T-helper 2 cell treated with Interferon-gamma antibody and Interleukin-4, amounts not matched to agents 100 ng/mL and 5 ng/mL, for 36 hours (primary cell): ENCODE results near the gene TBRG4. TPM values are rescaled to one million over a fixed set of nuclear protein-coding genes. Genes with fewer than 3 reads are reported as not detected.

Experiments used
- intact Hi-C: fragments of 100-400 bp; cut with micrococcal nuclease; formaldehyde crosslinking; loops from one replicate; pipeline ENCODE4 v1.15.1; 2023
- total RNA-seq: library from RNA; stranded (reverse); gene quantifications from 2 replicates; pipeline ENCODE4 v1.2.3, GENCODE V29; 2022

The TBRG4 gene
- total RNA-seq, 1 donor from 2014 or later, result 119 TPM

GRCh38 chr7:45119550-45119949 lies 8.1 kb upstream of the TBRG4 start:
- intact Hi-C loops, result no loop called here

- intact Hi-C loops, result no loop called here
These were observed 7.4 kb upstream of the TBRG4 start for GRCh38 chr7:45118889-45119331.

DNA sequence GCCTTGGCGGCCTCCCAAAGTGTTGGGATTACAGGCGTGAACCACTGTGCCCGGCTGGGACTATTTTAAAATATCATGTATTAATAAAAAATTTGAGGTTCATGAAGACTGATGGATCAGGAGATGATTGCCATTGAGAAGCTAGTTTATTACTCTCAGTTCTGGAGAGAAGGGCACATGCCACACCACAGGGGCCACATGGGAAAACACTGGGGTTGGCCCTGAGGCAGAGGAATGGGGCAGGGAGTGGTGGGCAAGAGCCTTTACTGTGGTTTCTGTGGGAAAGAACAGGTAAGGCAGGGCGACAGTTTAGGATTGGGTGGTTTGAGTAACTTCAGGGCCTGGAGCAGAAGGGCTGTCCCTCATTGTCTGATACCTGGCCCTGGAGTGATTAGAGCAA lies 6.8 kb upstream of the TBRG4 start:
- intact Hi-C loops, result no loop called here

GRCh38 chr7:45117582-45117981 lies 6.1 kb upstream of the TBRG4 start:
- intact Hi-C loops, result no loop called here

- intact Hi-C loops, result no loop called here
These were observed 4.6 kb upstream of the TBRG4 start for GRCh38 chr7:45116048-45116447.

GRCh38 chr7:45114926-45115325 lies 3.4 kb upstream of the TBRG4 start:
- intact Hi-C loops, result loop anchor here (5.0 kb wide), 1 partner anchor 533 kb away; the partner anchor contains the start of gene TMED4

DNA sequence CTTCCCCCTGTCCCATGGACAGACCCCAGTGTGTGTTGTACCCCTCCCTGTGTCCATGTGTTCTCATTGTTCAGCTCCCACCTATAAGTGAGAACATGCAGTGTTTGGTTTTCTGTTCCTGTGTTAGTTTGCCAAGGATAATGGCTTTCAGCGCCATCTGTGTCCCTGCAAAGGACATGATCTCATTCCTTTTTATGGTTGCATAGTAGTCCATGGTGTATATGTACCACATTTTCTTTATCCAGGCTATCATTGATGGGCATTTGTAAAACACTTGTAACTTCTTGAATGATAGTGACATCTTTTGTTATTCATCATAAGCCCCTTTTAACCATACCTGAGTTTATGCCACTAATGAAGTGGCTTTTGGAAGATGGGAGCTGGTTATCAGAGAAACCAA lies 2.8 kb upstream of the TBRG4 start:
- intact Hi-C loops, result loop anchor here (5.0 kb wide), 1 partner anchor 532 kb away; the partner anchor contains the start of gene TMED4

- intact Hi-C loops, result loop anchor here (5.0 kb wide), 1 partner anchor 530 kb away; the partner anchor contains the start of gene TMED4
These were observed 1.2 kb upstream of the TBRG4 start for GRCh38 chr7:45112648-45113047.

DNA sequence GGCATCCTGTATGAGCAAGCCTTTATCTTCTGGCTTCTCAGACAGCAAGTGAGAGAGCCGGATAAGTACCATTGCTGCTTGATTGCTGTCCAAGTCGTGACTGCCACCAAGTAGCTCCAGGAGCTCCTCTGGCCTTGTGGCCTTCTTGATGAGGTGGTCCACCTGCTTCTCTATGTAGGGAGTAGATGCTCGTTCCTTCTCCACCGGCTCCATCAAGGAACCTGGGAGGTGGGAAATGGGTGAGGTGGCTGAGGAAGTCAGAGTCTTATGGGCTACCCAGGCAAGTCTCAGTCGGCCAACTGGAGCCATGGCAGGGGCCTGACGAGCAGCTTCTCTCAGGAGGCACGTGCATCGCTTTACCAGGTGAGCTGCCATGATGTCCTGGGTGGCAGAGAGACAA lies 2.6 kb downstream of the TBRG4 start:
- intact Hi-C loops, result no loop called here

DNA sequence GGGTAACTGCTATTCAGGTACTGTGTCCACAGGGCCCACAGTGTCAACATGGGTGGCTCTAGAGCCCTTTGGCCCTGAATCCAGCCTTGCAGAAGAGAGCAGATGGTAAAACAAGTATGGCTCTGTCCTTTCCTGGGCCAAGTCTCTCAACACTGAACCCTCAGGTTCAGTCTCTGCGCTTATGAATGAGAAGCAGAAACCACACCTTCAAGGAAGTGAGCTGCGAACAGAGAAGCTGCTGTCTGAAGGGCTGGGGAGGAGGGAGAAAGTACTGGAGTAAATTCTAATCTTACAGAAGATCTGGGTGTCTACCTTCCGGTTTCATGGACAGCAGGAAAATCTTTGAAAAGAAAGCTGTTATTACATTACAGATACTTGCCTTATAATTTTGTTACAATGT lies 4.1 kb downstream of the TBRG4 start:
- intact Hi-C loops, result no loop called here

GRCh38 chr7:45106820-45107219 lies 4.7 kb downstream of the TBRG4 start:
- intact Hi-C loops, result no loop called here

GRCh38 chr7:45105588-45106188 lies 5.8 kb downstream of the TBRG4 start:
- intact Hi-C loops, result no loop called here

GRCh38 chr7:45104844-45105587 lies 6.5 kb downstream of the TBRG4 start:
- intact Hi-C loops, result no loop called here

DNA sequence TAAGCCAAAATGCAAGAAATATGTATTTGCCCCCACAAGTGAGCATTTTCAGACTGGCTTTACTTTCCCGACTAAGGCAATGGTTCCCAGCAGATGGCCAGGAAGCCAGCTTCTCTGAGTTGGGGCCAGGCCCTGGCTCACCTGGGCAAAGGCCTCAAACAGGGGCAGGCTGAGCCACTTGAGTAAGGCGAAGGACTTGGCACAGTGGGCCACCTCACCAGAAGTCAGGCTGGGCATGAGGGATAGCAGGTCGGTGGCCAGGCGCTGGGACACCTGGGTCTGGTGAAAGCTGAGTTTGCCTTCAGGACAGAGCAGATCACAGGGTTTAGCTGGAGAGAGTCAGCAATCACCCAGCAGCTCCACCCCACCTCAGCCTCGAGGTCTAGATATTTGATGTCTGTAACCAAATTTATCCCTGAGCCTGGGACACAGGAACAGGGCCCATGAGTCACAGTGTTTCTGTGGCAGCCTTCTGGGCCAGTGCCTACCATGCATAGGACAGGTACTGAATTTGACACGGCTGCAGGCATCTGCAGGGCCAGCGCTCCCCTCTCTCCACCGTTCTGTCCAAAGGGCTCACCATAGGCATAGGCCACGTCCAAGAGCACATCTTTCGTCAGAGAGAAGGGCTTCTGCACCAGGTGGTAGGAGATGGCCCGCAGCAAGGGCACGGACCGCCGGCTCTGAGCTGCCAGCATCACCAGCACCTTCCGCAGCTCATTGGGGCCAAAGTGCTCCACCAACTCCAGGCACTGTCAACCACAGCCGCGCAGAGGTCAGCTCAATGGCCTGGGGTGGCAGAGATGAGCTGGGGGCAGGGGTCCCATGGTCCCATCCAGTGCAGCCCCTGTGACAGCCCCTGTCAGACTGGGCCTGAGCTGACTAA lies 7.3 kb downstream of the TBRG4 start:
- intact Hi-C loops, result no loop called here

- intact Hi-C loops, result no loop called here
These were observed 8.4 kb downstream of the TBRG4 start for GRCh38 chr7:45102785-45103712.

DNA sequence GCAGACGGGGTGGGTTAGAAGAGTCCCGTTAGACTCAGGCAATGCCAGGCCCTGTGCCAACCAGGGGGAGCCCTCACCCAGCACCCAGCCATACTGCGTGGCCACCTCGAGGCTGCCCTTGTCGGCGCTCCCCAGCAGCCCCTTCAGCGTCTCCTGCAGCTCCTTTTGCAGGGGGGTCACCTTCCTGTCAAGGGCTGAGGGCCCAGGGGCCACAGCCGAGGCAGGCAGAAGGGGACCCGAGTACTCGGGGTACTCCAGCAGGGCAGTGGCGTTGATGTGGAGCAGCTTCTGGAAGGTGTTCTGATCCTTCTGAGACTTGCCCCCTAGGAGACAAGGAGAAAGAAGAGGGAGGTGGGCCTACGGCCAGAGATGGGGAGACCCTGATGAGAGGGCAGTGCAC lies 9.7 kb downstream of the TBRG4 start:
- intact Hi-C loops, result no loop called here

GRCh38 chr7:45100761-45101480 lies 10.6 kb downstream of the TBRG4 start:
- intact Hi-C loops, result no loop called here

DNA sequence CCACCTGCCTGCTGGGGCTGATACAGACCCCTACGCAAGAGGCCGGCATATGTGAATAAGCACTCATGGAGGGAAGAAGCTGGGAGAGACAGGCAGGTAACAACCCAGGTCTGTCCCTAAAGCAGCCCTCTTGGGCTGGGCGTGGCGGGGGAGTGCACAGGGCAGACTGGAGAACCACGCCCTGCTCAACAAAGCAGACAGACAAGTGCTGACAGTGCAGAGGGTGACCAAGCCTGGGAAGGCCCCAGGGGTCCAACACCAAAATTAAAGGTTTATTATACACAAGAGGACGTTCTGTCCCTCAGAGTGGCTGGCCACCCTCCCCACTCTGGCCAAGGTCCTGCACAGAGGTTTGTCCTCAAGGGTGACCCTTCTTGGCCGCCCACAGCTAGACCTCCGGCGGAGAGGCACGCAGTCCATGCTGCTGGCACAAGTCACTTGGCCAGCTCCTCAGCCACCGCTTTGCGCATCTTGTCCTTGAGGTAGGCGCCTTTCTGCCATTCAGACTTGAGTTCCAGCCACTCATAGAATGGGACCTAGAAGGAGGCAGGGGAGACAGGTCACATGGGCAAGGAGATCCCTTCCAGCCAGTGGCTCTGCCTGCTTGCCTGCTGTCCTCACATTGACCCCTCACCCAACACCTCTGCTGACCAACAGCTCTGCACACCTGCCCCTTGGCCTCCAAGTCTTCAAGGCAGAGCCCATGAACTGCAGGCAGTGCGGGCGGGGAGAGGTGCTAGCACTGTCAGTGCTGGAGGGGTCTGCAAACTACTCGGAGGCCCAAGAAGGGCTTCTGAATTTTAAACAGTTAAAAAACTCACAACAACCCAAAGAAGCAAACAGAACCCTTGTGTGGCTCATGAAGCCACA lies 11.4 kb downstream of the TBRG4 start:
- intact Hi-C loops, result no loop called here
